HG02759 (cell line): Measurements from ENCODE around the gene CACNA1F.

Experiments
- ATAC-seq: cut with Tn5 transposase; IDR thresholded peaks from one replicate; pipeline ENCODE4 v1.9.1; 2021; ENCODE audit warnings: mild to moderate bottlenecking, moderate library complexity; ENCODE audit not compliant: unreplicated experiment

CACNA1F gene

GRCh38 chrX:49233176-49233575 lies at the start of gene CACNA1F:
CACNA1F (minus strand) TSS chrX:49233340; CDS start chrX:49233309, 31 bp downstream.
- ATAC-seq: no peak

- no peak for ATAC-seq
Observed at GRCh38 chrX:49282647-49283011, 49.5 kb upstream of the CACNA1F start.

GRCh38 chrX:49278081-49278480 lies 44.9 kb upstream of the CACNA1F start:
- ATAC-seq: no peak

- ATAC-seq: no peak
Observed at GRCh38 chrX:49277535-49277830, 44.3 kb upstream of the CACNA1F start.

- no peak for ATAC-seq
Observed at GRCh38 chrX:49276671-49277534, 43.8 kb upstream of the CACNA1F start.

GRCh38 chrX:49276207-49276606 lies 43.1 kb upstream of the CACNA1F start:
- no peak for ATAC-seq

- no peak for ATAC-seq
Observed at GRCh38 chrX:49273181-49273727, 40.1 kb upstream of the CACNA1F start.

GRCh38 chrX:49272421-49272820 lies 39.3 kb upstream of the CACNA1F start:
- ATAC-seq: no peak

GRCh38 chrX:49271341-49271740 lies 38.2 kb upstream of the CACNA1F start:
- no peak for ATAC-seq

GRCh38 chrX:49270249-49270921 lies 37.2 kb upstream of the CACNA1F start:
- ATAC-seq: no peak

- ATAC-seq: peak; percentile 33
Observed at GRCh38 chrX:49269767-49270248, 36.7 kb upstream of the CACNA1F start, which contains the start of gene PPP1R3F. PPP1R3F (plus strand) TSS chrX:49269793; CDS start chrX:49269870, 77 bp downstream.

GRCh38 chrX:49269010-49269766 lies 36.0 kb upstream of the CACNA1F start:
- peak; percentile 83 for ATAC-seq

- no peak for ATAC-seq
Observed at GRCh38 chrX:49268702-49269009, 35.5 kb upstream of the CACNA1F start.

- ATAC-seq: no peak
Observed at GRCh38 chrX:49266523-49267445, 33.6 kb upstream of the CACNA1F start.

- no peak for ATAC-seq
Observed at GRCh38 chrX:49264460-49264859, 31.3 kb upstream of the CACNA1F start, which contains the start of gene FOXP3. FOXP3 (minus strand) TSS chrX:49264710; CDS start chrX:49258505, 6,205 bp downstream.

- ATAC-seq: no peak
Observed at GRCh38 chrX:49263631-49264030, 30.5 kb upstream of the CACNA1F start.

- no peak for ATAC-seq
Observed at GRCh38 chrX:49262603-49263002, 29.5 kb upstream of the CACNA1F start.

GRCh38 chrX:49260221-49260985 lies 27.3 kb upstream of the CACNA1F start:
- ATAC-seq: no peak

- no peak for ATAC-seq
Observed at GRCh38 chrX:49258749-49259124, 25.6 kb upstream of the CACNA1F start.
